UCSD-AML1 (cell line): ENCODE measurements around the gene TMEM234.

ENCODE experiments used
- DNase-seq: peaks from one replicate; lab custom pipeline; 2025; ENCODE audit not compliant: unreplicated experiment; lab: John Stamatoyannopoulos, UW

The TMEM234 gene

DNA sequence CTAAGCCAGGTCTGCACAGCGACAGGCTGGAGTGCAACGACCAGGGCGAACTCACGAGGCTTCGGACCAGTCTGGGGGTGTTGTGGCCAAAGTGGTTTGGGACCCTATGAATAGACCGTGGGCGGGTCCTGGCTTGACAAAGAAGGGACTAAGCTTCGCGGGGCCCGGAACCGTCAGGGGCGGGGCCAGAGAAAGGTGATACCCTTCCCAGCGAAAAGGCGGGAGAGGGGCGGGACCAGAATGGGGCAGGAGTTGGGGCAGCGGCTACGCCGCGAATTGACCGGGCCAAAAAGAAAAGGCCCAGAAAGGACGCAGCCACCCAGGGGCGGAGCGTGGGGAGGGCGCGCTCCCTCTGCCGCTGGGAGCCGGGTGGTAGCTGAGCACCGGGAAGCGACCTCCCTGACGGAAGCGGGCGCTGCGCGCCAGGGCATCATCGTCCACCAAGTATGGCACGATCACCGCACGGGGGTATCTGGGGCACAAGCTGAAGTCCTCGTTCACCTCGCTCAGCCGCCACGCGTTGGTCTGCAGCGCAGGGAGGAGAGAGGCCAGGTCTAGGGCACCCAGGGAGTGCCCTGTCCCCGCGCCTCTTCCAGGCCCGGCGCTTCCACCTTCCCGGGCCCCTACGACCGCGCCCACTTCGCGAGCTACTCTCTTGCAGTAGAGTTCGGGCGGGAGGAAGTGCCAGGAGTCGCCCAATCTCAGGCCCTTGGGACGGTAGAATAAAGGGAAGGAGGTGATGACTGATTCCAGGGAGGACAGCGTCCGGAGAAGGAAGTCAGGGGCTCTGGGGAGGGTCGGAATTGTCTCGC is 18.2 kb upstream of the TMEM234 start:
- peak; percentile 40 for DNase-seq

DNA sequence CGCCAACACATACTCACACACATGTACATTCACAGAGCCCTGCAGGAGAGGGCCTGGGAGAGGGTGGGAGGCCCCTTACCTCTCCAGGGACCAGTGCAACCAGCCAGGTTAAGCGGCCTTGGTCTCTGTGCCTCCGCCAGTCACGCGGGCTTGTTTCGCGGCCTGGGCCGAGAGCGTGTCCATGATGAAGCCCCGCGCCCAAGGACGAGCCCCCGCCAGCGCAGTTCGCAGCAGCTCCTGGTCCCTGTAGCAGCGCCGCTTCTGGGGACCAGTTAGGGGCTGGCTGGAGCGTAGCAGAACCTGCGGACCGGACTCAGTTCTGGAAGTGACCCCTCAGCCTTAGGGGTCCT is 17.6 kb upstream of the TMEM234 start:
- DNase-seq = no peak

DNA sequence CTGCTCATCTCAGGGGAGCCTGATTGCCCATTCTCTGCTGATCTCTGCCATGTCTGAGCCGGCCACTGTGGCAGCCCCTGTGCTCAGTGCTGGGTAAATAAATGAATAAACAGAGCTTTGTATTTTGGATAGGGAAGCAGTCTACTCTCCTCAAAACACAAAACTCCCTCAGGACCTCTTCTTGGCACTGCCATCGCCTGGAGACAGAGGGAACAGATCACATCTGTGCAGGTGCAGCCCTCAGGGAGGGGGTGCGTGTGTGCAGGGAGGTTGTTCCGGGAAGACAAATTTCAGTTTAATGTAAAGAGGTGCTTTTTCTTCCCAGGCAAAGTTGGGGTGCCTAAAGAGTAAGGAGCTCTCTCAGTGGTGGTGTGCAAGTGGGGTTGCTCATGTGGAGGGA is 17.2 kb upstream of the TMEM234 start:
- DNase-seq = no peak

DNA sequence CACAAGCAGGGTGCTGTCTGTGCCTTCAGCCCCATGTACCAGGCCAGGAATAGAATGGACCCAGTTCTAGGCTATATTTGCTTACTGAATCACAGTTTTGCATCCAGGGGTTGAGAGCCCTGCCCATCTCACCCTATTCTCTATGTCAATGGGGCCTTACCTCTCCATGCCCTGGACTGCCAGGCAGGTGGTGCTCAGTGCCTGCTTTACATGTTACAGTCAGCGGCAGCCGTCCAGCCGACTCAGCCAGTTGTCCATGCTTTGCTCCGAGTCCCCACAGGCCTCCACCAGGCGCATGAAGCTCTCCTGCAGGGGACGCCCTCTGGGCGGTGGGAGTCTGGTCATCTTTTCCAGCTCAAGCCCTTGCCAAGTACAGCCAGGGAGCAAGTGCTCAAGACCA is 12.6 kb upstream of the TMEM234 start:
- DNase-seq = no peak

DNA sequence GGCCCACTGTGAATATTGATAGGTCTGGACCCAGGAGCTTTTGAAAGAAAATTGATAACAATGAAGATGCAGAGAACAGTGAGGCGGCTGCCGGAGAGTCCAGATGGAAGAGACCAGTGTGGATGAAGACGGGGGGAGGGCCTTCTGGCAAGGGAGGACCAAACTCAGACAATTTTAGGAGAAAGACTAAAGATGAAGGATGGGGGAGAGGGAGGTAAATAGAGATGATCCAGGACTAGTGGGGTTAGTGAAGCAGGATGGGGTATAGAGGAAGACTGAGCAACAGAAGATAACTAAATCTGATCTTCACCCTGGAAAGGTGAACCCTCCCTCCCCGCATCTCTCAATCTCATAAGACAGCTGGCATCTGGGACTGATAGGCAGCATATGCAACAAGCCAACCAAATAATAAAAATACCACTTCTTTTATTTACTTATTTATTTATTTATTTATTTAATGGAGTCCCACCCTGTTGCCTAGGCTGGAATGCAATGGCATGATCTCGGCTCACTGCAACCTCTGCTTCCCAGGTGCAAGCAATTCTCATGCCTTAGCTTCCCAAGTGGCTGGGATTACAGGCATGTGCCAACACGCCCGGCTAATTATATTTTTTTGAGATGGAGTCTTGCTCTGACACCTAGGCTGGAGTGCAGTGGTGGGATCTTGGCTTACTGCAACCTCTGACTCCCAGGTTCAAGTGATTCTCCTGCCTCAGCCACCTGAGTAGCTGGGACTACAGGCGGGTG is 10.6 kb upstream of the TMEM234 start:
- DNase-seq = no peak

DNA sequence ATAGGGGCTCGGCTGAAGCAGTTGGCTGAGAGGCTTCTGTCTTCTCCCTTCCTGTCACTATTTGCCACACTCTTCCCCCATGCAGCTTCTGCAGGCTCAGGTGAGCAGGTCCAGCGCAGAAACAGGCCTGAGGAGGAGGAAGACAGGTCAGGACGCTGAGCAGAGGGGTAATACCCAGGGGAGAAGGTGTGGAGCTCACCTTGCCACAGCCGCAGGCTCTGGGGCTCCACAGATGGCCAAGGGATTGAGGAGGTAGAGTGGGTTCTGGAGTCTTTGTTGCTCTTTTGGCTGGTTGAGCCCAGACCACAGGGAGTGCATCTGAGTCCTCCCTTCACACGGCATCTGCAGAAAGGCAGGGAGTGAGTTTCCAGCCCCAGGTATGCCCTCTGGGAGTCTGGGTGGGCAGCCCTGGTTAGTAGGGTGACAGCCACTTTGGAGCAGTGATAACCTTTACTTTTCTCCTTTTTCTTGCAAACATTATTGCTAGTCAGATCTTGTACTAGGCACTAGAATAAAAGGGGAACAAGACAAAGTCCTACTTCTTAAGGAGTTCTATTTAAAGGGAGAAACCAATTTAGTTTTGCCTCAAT is 9.8 kb upstream of the TMEM234 start:
- DNase-seq = no peak

DNA sequence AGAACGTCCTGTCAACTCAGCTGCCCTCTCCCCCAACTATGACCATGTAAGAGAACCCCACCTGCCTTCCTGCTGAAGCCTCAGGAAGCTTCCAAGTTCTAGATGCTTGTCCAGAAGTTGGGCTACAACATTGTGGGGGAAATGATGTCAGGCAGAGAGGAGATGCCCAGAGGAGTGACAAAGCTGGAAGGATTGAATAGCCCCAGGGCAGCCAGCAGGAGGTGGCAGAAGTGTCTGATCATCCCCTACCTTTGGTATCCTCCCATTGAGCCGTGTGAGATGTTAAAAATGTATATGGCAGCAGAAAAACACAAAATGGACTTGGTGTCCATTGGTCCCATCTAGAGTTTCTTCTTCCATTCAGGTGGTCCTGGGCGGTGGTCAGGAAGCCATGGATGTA is 6.6 kb upstream of the TMEM234 start:
- DNase-seq = no peak

DNA sequence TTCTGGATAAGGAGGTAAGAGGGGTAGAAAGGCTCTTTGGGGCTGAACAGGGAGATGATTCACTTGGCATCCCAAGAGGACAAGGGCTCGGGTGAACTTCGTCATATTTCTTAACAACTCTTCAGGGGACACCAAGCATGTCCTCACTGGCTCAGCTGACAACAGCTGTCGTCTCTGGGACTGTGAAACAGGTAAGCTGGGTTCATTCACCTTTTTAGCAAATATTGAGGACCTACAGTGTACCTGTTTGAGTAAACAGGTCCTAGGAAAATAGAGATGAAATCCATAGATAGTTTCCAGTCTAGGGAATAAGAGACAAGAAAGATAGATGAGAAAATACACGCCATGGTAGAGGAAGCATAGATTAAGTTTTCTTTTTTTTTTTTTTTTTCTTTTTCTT is 2.1 kb upstream of the TMEM234 start:
- no peak for DNase-seq

DNA sequence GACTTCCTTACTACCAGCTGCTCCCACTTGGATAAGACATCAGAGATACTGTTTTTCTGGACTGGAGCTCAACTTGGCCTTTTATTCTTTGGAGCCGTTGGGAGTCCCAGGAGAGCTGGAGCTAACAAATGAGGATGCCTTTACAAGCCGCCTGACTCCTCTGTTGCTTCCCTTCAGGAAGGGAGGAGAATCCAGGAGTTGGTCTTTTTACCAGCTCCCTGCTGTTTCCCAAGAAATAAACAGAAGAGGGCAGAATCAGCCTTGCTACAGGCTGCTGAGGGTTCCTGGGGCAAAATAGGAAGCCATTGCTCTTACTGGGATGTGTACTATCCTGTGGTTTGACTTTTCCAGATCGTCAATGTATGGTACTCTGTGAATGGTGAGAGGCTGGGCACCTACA is 1.5 kb upstream of the TMEM234 start:
- no peak for DNase-seq

DNA sequence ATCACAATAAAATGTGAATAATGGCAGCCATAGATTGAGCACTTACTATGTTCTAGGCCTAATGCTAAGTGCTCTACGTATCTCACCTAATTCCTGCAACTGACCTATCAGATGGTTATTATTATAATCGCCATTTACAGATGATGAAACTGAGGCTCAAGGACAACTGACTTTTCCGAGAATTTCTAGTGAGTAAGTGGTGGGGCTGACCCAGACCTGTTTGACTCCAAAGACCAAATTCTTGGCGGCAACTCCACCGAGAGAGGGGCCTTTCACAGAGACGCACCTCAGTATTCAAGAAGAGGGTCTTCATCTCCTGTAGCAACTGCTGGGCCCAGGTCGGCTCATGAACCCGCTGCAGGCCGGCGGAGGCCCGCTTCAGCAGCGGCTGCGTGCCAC is 573 bp downstream of the TMEM234 start:
- no peak for DNase-seq

DNA sequence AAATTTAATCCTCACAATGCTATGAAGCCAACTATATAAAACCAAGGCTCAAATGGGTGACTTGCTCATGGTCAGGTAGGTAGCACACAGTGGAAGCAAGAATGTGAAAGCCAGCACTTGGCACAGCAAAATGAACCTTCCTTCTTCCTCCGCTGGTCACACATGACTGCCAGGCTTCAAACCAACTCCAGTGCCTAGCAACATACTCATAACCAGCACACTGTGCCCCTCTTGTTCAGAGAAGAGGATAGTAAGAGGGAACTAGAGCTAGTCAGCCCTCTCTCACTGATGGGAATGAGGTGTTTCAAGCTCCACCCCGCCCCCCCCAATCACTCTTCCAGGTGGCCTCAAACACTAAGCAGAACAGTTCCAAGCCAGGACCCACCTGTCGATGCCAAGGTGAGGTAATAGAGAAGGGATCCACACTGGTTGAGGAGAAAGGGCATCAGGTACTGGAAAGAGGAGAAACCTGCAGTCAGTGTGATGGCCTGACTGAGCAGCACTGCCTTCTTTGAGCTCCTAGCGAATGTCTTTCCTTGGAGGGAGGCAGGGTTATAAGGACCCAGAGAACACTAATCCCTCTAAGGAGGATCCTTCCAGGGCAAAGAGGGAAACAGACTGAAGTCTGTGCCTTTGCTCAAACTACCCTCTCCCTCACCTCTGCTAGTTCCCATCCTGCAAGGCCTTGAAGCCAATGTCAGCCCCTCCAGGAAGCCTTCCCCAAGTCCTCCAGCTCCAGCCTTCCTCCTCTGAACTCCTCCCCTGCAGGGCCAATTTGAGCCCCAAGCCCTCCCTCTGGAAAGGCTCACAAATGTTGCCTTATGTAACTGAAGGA is 1.2 kb downstream of the TMEM234 start:
- no peak for DNase-seq

DNA sequence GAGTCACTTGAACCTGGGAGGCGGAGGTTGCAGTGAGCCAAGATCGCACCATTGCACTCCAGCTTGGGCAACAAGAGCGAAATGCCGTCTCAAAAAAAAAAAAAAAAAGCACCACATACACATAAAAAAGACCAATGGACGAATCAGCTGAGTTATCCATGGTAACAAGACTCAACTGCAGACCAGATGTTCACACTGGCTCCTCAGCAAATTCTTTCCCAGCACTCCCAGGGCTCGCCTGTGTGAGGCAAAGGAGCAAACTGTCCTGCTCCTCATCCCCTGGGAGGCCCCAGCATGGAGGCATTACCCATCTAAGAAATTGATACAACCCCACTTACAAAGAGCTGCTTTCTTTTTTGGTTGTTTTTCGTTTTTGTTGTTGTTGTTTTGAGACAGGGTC is 3.1 kb downstream of the TMEM234 start:
- DNase-seq = no peak

DNA sequence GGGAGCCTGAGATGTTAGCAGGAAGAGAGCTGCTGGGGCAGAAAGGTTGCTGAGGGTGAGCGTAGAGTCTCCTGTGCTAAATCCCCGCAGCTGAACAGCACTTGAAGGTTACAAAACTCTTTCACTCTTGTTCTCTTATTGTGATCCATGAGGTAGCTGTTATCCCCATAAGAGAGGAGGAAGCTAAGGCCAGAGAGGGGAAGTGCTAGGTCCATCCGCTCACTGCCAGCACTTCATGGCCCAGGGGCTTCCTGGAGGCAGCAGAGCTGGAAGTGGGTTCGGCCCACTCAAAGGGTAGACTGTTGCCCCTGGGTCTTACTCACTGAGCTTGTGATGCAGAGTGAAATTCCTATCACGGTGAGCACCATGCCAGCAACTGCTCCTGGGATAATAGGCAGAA is 5.6 kb downstream of the TMEM234 start:
- no peak for DNase-seq

DNA sequence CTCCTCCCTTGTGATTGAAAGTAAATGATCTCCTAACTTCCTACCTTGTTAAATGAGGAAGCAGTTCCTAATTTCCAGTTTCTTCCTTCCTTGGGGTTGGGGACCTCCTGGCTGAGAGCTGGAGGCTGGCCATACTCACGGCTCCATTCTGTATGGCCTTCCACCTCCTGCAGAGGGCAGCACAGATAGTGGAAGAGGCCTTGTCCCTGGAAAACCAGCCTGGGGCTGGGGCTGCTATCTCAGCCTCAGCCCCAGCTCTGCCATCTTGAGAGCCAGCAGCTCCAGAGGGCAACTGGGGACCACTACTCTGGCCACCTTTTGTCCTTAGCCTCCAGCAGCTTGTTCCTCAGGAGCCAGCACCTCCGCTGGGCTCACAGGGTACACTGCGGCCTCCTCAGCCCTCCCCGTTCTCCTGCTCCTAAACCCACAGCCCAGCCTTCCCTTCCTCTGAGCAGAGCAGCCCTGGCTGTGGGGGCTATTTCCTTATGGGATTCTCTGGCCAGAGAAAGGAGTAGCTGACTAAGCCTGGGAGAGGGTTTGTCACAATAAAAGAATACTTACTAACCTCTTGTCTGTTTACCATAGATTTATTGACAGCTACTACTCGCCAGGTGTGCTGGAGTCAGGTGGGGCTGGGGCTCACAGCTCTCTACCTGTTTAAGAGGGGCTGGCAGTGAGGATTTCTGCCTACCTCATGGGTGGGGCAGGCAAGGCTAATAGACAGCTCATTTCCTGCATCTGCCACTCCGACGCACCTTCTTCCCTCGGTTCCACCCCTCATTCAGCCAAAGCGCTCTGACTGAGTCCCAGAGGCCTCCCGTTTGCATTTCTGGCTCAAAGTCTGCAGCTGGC is 6.3 kb downstream of the TMEM234 start:
- DNase-seq = peak; percentile 64

DNA sequence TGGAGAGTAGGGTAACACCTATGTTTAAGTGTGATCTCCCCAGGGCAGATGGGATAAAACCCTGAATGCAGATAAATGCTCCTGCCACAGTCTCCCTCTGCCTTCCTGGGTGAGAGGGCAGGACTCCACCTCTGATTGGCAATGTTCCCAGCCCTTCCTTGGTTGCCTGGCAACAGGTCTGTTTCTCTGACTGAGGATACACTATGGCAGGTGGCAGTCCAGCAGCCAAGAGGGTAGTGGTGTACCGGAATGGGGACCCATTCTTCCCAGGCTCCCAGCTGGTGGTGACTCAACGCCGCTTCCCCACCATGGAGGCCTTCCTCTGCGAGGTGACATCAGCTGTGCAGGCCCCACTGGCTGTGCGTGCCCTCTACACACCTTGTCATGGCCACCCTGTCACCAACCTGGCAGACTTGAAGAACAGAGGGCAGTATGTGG is 13.2 kb downstream of the TMEM234 start, which contains the start of gene DCDC2B:
Gene DCDC2B (plus strand): TSS at position 199 of the 438 bp plus-strand sequence. CDS start 5 bp downstream, at position 204.
- DNase-seq = no peak

DNA sequence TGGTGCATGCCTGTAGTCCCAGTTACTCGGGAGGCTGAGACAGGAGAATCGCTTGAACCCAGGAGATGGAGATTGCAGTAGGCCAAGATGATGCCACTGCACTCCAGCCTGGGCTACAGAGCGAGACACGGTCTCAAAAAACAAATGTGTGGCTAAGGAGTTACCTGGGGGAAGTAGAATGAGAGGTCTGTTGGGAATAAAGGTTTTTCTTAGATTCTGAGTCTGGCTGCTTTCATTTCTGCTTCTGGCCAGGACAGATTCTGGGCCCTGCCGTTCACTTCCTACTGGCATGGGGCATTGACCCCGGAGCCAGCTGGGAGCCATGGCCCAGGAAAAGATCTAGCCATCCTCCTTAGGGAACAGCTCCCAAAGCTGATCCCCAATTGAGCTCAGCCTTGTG is 13.7 kb downstream of the TMEM234 start:
- no peak for DNase-seq

DNA sequence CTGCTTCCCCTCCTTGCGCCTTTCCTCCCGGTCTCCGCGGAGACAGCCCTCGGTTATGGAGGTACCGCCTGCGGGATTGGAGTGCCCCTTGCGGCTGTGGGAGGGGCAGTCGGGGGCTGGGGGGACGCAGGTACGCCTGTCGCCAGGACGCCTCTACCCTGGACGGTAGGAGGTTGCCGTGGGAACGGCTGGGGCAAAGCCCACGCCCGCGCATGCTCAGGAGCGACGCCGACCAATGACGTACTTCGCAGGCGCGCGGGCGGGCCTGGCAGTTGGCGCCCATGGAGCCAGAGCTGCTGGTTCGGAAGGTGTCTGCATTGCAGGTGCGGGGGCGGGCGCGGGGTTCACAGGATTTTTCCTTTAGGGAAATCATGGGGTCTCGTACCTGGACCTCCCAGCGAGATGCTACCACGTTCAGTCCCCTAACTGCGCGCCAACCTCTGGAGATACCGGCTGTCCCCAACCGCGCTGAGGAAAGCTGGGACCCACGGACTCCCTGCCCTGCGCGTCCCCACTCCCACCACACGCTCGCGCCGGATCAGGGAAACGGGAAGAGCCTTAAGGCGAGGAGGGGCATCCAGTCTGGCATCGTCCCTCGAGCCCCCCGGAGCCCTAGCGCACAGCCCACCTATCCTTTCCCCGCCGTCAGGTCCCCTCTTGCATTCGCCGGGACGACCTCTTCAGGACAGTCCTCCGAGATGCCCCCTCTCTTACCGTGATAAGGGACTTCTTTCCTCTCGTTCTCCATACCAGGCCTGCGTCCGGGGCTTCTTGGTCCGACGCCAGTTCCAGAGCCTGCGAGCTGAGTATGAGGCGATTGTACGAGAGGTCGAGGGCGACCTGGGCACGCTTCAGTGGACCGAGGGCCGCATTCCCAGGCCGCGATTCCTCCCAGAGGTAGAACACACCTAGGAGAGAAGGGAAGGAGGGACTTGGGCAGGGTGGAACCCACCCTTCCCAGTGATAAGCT is 16.5 kb downstream of the TMEM234 start, which contains the start of gene IQCC:
Gene IQCC (plus strand): TSS at position 271 of the 970 bp plus-strand sequence. CDS start 11 bp downstream, at position 282.
- peak; percentile 78 for DNase-seq

DNA sequence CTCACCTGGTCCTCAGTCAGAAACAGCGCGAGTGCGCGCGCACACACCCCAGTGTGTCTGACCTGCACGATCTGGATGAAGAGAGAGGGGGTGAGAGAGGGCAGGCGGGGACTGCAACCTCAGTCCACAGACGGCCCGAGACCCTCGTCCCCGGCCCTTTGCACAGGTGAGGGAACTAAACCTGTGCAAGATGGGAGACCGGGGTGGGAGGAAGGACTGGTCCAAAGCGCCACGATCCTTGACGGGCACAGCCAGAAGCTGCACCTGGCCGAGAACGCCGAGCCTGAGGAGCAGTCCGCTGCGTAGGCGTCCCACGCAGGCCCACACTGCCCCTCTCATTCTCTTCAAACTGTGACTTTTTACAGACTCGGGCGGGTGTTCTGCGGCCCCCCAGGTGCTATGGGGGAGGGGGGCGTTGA is 17.2 kb downstream of the TMEM234 start:
- no peak for DNase-seq
